Glutamatergic neuron (in vitro differentiated cells): ENCODE results near the gene TMC6. TPM values are rescaled to one million over a fixed set of nuclear protein-coding genes. Genes with fewer than 3 reads are reported as not detected.
A peak's percentile ranks its signal among the peaks of the same experiment; 100 is the strongest.

Source experiments
- DNase-seq: peaks from one replicate; pipeline ENCODE4 v3.0.0; 2022
- H3K27ac Mint-ChIP-seq: one replicate; pipeline ENCODE4 v1.8.0; 2020; ENCODE audit warnings: mild to moderate bottlenecking, mixed read lengths, inconsistent platforms; ENCODE audit not compliant: unreplicated experiment
- H3K27me3 Mint-ChIP-seq: one replicate; pipeline ENCODE4 v1.8.0; 2020; ENCODE audit warnings: mild to moderate bottlenecking, moderate library complexity, mixed read lengths, inconsistent platforms; ENCODE audit not compliant: unreplicated experiment
- H3K36me3 Mint-ChIP-seq: one replicate; pipeline ENCODE4 v1.8.0; 2020; ENCODE audit warnings: mild to moderate bottlenecking, mixed read lengths, inconsistent platforms; ENCODE audit not compliant: unreplicated experiment
- H3K4me1 Mint-ChIP-seq: one replicate; pipeline ENCODE4 v1.8.0; 2020; ENCODE audit warnings: mild to moderate bottlenecking, low read depth, mixed read lengths, inconsistent platforms; ENCODE audit not compliant: unreplicated experiment
- H3K4me3 Mint-ChIP-seq: one replicate; pipeline ENCODE4 v1.8.0; 2020; ENCODE audit warnings: mild to moderate bottlenecking, mixed read lengths, inconsistent platforms; ENCODE audit not compliant: unreplicated experiment
- H3K9me3 Mint-ChIP-seq: one replicate; pipeline ENCODE4 v1.8.0; 2020; ENCODE audit warnings: mild to moderate bottlenecking, moderate library complexity, mixed read lengths, inconsistent platforms; ENCODE audit not compliant: unreplicated experiment
- CTCF ChIP-seq: fragments of 200-600 bp; sonication (generic); IDR thresholded peaks from one replicate; pipeline ENCODE4 v1.5.0; 2021; ENCODE audit not compliant: partially characterized antibody, unreplicated experiment
- total RNA-seq: library from RNA; stranded (reverse); fragmentation: NEBNext Ultra II Directional; extraction: Animal tissue kit (Norgen Biotek cat#: 25700); gene quantifications from one replicate; pipeline ENCODE4 v1.2.1, GENCODE V29; 2021; ENCODE audit not compliant: unreplicated experiment

Gene TMC6
- total RNA-seq, 1 donor from 2014 or later, result 1.1 TPM

- peaks cover 16% of the 10 kb centered on the region for H3K27me3 Mint-ChIP-seq
- H3K4me1 Mint-ChIP-seq, result no peaks in the 10 kb centered on the region
- no peaks in the 10 kb centered on the region for H3K9me3 Mint-ChIP-seq
- peaks cover 4% of the 10 kb centered on the region for H3K36me3 Mint-ChIP-seq
- H3K27ac Mint-ChIP-seq, result no peak overlapping the region
- no peak for TF ChIP-seq CTCF
- no peak overlapping the region for H3K4me3 Mint-ChIP-seq
- DNase-seq, result no peak
Observed at GRCh38 chr17:78135858-78136500, 7.4 kb upstream of the TMC6 start.

- Mint-ChIP-seq H3K27ac (no peak overlapping the region), H3K36me3 (peaks cover 4% of the 10 kb centered on the region), H3K27me3 (peaks cover 15% of the 10 kb centered on the region), H3K4me1 (no peaks in the 10 kb centered on the region), H3K9me3 (no peaks in the 10 kb centered on the region), H3K4me3 (no peak overlapping the region)
- no peak for DNase-seq
- TF ChIP-seq CTCF, result no peak
Observed at GRCh38 chr17:78134899-78135385, 6.4 kb upstream of the TMC6 start.

GRCh38 chr17:78133971-78134898 lies 5.7 kb upstream of the TMC6 start:
- TF ChIP-seq CTCF, result peak; percentile 42

GRCh38 chr17:78133179-78133951 lies 4.8 kb upstream of the TMC6 start:
- peaks cover 23% of the 10 kb centered on the region for H3K27me3 Mint-ChIP-seq
- H3K9me3 Mint-ChIP-seq, result peaks cover 1% of the 10 kb centered on the region
- no peaks in the 10 kb centered on the region for H3K4me1 Mint-ChIP-seq
- no peak overlapping the region for H3K4me3 Mint-ChIP-seq
- H3K36me3 Mint-ChIP-seq, result peaks cover 4% of the 10 kb centered on the region
- no peak for DNase-seq
- TF ChIP-seq CTCF, result no peak
- H3K27ac Mint-ChIP-seq, result no peak overlapping the region

More at GRCh38 chr17:78133971-78134898, 5.7 kb upstream of the TMC6 start:
- Mint-ChIP-seq H3K36me3 (peaks cover 4% of the 10 kb centered on the region), H3K4me1 (no peaks in the 10 kb centered on the region), H3K27me3 (peaks cover 19% of the 10 kb centered on the region), H3K27ac (no peak overlapping the region), H3K9me3 (no peaks in the 10 kb centered on the region), H3K4me3 (no peak overlapping the region)
- DNase-seq, result peak; percentile 65
